Loucy (cell line): ENCODE results near the gene CTSE.

Experiments
- H2AFZ ChIP-seq: fragments of 200-600 bp; sonication (generic); 2 replicates; pipeline ENCODE4 v1.6.0; 2016; ENCODE audit warnings: antibody characterized with exemption, mild to moderate bottlenecking, low read length, moderate library complexity
- H3F3A ChIP-seq: fragments of 200-600 bp; 2 replicates; pipeline ENCODE4 v1.6.0; 2016; ENCODE audit warnings: antibody characterized with exemption, low read depth, mild to moderate bottlenecking
- H3K27me3 ChIP-seq: fragments of 200-600 bp; sonication (generic); 2 replicates; pipeline ENCODE4 v1.6.1; 2014; ENCODE audit warnings: low read length, mild to moderate bottlenecking; ENCODE audit not compliant: insufficient read depth, poor library complexity, severe bottlenecking
- H3K36me3 ChIP-seq: fragments of 200-600 bp; sonication (generic); 2 replicates; pipeline ENCODE4 v1.6.1; 2016; ENCODE audit warnings: low read length; ENCODE audit not compliant: insufficient read depth
- H3K4me1 ChIP-seq: fragments of 200-600 bp; sonication (generic); 2 replicates; pipeline ENCODE4 v1.5.1; 2014; ENCODE audit warnings: low read length, mild to moderate bottlenecking; ENCODE audit not compliant: insufficient read depth, poor library complexity, severe bottlenecking
- H3K4me2 ChIP-seq: fragments of 200-600 bp; sonication (generic); 2 replicates; pipeline ENCODE4 v1.6.0; 2014; ENCODE audit warnings: antibody characterized with exemption, low read length, low read depth, mild to moderate bottlenecking; ENCODE audit not compliant: poor library complexity, severe bottlenecking
- H3K4me3 ChIP-seq: fragments of 200-600 bp; sonication (generic); 2 replicates; pipeline ENCODE4 v1.5.1; 2014; ENCODE audit warnings: low read length, mild to moderate bottlenecking, mixed read lengths; ENCODE audit not compliant: poor library complexity, severe bottlenecking
- H3K79me2 ChIP-seq: fragments of 200-600 bp; sonication (generic); 2 replicates; pipeline ENCODE4 v1.6.1; 2014; ENCODE audit warnings: low read length; ENCODE audit not compliant: insufficient read depth
- H3K9ac ChIP-seq: fragments of 200-600 bp; sonication (generic); 2 replicates; pipeline ENCODE4 v1.6.0; 2014; ENCODE audit warnings: mild to moderate bottlenecking, low read depth, low read length, moderate library complexity; ENCODE audit not compliant: poor library complexity, severe bottlenecking
- H3K9me2 ChIP-seq: fragments of 200-600 bp; sonication (generic); replicated peaks from 2 replicates; pipeline ENCODE4 v1.6.1; 2016; ENCODE audit warnings: low read depth, low read length, mixed read lengths
- H3K9me3 ChIP-seq: fragments of 200-600 bp; sonication (generic); 2 replicates; pipeline ENCODE4 v1.6.1; 2014; ENCODE audit warnings: mild to moderate bottlenecking, antibody characterized with exemption, low read length, low read depth; ENCODE audit not compliant: insufficient read depth
- H4K20me1 ChIP-seq: fragments of 200-600 bp; sonication (generic); 2 replicates; pipeline ENCODE4 v1.6.0; 2014; ENCODE audit warnings: antibody characterized with exemption, low read length, mild to moderate bottlenecking; ENCODE audit not compliant: insufficient read depth, poor library complexity, severe bottlenecking
- EZH2phosphoT487 ChIP-seq: fragments of 200-600 bp; IDR thresholded peaks from 2 replicates; pipeline ENCODE4 v1.6.1; 2018; ENCODE audit warnings: antibody characterized with exemption, mild to moderate bottlenecking, moderate library complexity, borderline replicate concordance
- TF ChIP-seq, protein P1 (sequence below): fragments of 200-600 bp; sonication (generic); conservative IDR thresholded peaks from 2 replicates; pipeline ENCODE4 v1.5.1; 2014; ENCODE audit warnings: mild to moderate bottlenecking, antibody characterized with exemption, low read length

CTSE gene

DNA sequence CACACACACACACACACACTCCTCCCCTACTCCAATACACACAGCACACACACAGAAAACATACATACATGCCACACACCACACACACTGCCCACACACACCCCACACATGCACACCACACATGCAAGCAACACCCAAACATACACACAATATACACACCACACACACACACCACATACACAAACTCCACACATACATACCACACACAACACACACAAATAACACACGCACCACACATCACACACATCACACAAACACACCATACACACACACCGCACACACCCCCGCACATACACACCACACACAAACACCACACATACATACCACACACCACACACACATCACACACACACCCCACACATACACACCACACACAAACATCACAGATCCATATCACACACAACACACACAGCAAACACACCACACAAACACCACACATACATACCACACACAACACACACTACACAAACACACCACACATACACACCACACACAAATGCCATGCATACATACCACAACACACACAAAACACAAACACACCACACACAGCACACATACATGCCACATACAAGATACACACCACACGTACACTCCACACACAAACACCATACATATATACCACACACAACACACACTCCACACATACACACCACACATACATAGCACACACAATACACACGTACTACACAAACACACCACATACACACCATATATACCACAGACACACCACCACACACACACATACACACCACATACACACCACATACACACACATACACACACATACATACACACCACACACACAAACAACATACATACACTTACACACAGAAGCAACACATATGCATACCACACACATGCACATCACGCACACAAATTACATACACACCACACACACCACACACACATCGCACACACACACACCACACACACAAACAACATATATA, 19.6 kb downstream of the CTSE start:
- H4K20me1 ChIP-seq: no peaks in the 10 kb centered on the region
- H3K36me3 ChIP-seq: no peaks in the 10 kb centered on the region
- no peaks in the 10 kb centered on the region for H3K27me3 ChIP-seq
- H2AFZ ChIP-seq: no peak overlapping the region
- H3K9me3 ChIP-seq: no peaks in the 10 kb centered on the region
- H3K4me2 ChIP-seq: no peak overlapping the region
- H3K9ac ChIP-seq: no peak overlapping the region
- no peaks in the 10 kb centered on the region for H3F3A ChIP-seq
- H3K9me2 ChIP-seq: no peaks in the 10 kb centered on the region
- no peak overlapping the region for H3K4me3 ChIP-seq
- peaks cover 19% of the 10 kb centered on the region for H3K4me1 ChIP-seq
- TF ChIP-seq, protein P1, sequence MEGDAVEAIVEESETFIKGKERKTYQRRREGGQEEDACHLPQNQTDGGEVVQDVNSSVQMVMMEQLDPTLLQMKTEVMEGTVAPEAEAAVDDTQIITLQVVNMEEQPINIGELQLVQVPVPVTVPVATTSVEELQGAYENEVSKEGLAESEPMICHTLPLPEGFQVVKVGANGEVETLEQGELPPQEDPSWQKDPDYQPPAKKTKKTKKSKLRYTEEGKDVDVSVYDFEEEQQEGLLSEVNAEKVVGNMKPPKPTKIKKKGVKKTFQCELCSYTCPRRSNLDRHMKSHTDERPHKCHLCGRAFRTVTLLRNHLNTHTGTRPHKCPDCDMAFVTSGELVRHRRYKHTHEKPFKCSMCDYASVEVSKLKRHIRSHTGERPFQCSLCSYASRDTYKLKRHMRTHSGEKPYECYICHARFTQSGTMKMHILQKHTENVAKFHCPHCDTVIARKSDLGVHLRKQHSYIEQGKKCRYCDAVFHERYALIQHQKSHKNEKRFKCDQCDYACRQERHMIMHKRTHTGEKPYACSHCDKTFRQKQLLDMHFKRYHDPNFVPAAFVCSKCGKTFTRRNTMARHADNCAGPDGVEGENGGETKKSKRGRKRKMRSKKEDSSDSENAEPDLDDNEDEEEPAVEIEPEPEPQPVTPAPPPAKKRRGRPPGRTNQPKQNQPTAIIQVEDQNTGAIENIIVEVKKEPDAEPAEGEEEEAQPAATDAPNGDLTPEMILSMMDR: no peak
- no peak for TF ChIP-seq EZH2phosphoT487
- no peaks in the 10 kb centered on the region for H3K79me2 ChIP-seq

GRCh38 chr1:206002871-206003801, 20.6 kb downstream of the CTSE start, which contains the start of gene RAB7B:
Gene RAB7B (minus strand): TSS chr1:206003395. CDS start chr1:205994135, 9,260 bp downstream.
- Histone ChIP-seq H2AFZ (no peak within 1 kb of the TSS), H3K4me1 (peaks cover 17% of the 10 kb centered on the region)
- no peak for TF ChIP-seq EZH2phosphoT487
- TF ChIP-seq, protein P1: no peak

GRCh38 chr1:206002160-206002559, 21.5 kb downstream of the CTSE start:
- Histone ChIP-seq H3K9me2 (no peaks in the 10 kb centered on the region), H3K9me3 (no peaks in the 10 kb centered on the region), H4K20me1 (no peaks in the 10 kb centered on the region), H3K9ac (no peak overlapping the region), H3K79me2 (no peaks in the 10 kb centered on the region), H3K4me2 (no peak overlapping the region), H3K36me3 (no peaks in the 10 kb centered on the region), H3K4me3 (no peak overlapping the region), H3K27me3 (no peaks in the 10 kb centered on the region), H2AFZ (no peak overlapping the region), H3K4me1 (peaks cover 17% of the 10 kb centered on the region), H3F3A (no peaks in the 10 kb centered on the region)
- TF ChIP-seq, protein P1: no peak
- no peak for TF ChIP-seq EZH2phosphoT487

More at GRCh38 chr1:206002871-206003801, 20.6 kb downstream of the CTSE start, which contains the start of gene RAB7B:
- Histone ChIP-seq H3K79me2 (no peaks in the 10 kb centered on the region), H4K20me1 (no peaks in the 10 kb centered on the region), H3K4me3 (no peak within 1 kb of the TSS), H3K27me3 (no peaks in the 10 kb centered on the region), H3F3A (no peaks in the 10 kb centered on the region), H3K9me2 (no peaks in the 10 kb centered on the region), H3K36me3 (no peaks in the 10 kb centered on the region), H3K9ac (no peak within 1 kb of the TSS), H3K4me2 (no peak within 1 kb of the TSS), H3K9me3 (no peaks in the 10 kb centered on the region)
